Measurements from ENCODE around the gene NCOA7.
"Not testable (repeated sequence)": the region's sequence is repeated elsewhere in the genome, so short reads cannot be mapped to it uniquely, and the experiment has no call there.

The NCOA7 gene

DNA sequence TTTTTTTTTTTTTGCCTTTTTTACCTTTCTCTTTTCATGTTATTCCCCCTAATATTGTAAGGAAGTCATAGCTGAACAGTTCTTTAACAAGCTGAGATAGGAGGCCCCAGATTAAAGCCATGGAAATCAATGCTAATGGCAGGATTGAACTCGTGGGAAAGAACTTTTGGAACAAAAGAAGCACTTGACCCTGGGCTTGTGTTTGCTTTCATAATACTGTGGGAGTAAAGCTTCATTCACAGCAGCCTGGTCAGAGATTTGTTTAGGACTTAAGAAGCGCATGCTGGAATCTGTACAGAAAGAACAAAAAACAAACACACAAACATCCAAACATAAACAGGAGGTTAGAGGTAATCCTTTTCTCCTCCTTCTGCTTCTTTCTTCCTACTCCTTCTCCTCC is 36.2 kb upstream of the NCOA7 start:
- DNase-seq = no peak

DNA sequence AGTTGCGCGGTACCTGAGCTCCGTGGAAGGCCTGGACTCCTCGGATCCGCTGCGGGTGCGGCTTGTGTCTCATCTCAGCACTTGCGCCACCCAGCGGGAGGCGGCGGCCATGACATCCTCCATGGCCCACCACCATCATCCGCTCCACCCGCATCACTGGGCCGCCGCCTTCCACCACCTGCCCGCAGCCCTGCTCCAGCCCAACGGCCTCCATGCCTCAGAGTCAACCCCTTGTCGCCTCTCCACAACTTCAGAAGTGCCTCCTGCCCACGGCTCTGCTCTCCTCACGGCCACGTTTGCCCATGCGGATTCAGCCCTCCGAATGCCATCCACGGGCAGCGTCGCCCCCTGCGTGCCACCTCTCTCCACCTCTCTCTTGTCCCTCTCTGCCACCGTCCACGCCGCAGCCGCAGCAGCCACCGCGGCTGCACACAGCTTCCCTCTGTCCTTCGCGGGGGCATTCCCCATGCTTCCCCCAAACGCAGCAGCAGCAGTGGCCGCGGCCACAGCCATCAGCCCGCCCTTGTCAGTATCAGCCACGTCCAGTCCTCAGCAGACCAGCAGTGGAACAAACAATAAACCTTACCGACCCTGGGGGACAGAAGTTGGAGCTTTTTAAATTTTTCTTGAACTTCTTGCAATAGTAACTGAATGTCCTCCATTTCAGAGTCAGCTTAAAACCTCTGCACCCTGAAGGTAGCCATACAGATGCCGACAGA is 31.4 kb upstream of the NCOA7 start:
- DNase-seq = no peak

DNA sequence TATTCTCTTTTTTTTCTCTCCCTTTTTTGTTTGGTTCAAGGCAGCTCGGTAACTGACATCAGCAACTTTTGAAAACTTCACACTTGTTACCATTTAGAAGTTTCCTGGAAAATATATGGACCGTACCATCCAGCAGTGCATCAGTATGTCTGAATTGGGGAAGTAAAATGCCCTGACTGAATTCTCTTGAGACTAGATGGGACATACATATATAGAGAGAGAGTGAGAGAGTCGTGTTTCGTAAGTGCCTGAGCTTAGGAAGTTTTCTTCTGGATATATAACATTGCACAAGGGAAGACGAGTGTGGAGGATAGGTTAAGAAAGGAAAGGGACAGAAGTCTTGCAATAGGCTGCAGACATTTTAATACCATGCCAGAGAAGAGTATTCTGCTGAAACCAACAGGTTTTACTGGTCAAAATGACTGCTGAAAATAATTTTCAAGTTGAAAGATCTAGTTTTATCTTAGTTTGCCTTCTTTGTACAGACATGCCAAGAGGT is 30.8 kb upstream of the NCOA7 start:
- DNase-seq = no peak

DNA sequence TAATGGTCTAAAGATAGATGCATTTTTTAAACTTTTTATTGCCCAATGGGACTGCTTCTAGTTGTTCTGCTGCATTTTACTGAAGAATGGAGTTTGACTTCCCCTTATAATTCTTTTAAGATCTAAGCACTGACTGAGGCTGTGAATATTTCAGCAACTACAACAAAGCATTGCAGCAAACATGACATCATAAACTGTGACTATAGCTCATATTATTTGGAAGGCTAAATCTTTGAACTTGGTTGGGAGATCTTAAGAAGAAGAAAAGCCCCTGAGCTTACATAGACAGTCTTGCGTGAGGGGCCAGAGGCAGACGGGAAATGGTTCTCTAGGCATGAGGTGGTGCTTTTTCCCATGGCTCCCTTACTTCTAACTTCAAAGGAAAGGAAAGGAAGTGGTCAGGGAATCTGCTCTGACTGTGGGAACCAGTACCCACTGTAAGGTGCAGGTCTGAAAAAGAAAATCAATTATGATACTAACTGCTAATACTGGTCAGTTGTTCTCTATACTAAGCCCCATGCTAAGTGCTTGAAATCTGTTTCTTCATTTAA is 26.6 kb upstream of the NCOA7 start:
- peak in 3 of 4 experiments; percentile 20 to 44 (median 41) for DNase-seq

DNA sequence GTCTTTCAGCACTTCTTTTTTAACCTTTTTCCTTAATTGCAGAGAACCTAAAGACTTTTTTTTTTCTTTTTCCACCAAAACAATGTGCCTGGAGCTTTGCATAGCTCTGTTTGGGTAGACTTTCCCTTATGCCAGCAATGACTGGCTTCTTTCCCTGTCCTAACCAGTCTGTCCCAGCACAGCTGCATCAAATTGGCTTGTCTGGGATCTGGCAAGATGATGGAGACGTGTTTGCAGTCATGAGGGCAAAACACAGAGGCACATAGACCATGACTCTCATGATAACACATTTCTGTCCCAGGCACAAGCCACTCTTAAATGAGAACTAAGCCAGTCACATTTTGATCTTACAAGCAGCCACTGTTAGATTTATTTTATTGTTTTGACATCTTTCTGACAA is 24.8 kb upstream of the NCOA7 start:
- DNase-seq = no peak

DNA sequence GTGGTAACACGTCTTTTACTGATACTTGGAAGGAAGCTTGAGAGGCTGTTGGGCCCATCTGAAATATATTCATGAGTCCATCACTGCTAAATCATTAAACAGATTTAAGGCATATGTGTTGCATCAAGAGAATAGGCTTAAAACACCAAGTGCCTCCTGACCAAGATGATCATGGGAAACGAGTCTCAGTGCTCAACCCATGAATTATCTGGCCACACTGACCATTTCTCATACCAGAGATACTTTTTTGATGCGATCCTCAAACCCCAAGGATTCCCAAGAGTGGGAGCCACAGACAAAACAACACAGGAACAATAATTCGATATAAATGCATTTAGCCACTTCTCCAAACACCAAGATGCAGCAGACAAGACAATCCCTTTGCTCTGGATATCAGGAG is 24.1 kb upstream of the NCOA7 start:
- no peak for DNase-seq

DNA sequence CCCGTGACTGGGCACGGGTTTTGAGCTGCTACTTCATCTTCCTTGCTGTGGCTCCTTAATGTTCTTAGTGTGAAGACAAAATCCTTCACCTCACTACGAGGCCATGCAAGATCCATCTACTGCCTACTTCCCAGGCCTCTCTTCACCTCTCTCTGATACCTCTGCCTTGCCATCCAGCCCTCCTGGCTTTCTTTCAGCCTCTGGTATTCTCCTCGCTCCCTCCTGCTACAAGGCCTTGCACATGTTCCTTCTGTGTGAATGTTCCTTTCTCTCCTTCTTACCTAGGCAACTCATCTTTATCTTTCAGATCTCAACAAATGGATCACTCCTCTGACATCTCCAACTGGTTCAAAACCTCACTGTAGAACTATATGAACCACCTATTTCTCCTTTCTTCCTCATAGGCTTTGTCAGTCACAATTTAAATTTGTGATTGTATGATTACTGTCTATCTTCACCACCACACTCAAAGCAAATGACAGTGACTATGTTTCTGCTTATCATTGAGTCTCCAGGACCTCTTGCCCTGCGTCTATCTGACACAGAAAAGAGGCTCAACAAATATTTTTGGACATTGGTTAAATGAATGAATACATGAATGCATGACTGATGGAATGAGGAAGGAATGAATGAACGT is 21.5 kb upstream of the NCOA7 start:
- DNase-seq = no peak

DNA sequence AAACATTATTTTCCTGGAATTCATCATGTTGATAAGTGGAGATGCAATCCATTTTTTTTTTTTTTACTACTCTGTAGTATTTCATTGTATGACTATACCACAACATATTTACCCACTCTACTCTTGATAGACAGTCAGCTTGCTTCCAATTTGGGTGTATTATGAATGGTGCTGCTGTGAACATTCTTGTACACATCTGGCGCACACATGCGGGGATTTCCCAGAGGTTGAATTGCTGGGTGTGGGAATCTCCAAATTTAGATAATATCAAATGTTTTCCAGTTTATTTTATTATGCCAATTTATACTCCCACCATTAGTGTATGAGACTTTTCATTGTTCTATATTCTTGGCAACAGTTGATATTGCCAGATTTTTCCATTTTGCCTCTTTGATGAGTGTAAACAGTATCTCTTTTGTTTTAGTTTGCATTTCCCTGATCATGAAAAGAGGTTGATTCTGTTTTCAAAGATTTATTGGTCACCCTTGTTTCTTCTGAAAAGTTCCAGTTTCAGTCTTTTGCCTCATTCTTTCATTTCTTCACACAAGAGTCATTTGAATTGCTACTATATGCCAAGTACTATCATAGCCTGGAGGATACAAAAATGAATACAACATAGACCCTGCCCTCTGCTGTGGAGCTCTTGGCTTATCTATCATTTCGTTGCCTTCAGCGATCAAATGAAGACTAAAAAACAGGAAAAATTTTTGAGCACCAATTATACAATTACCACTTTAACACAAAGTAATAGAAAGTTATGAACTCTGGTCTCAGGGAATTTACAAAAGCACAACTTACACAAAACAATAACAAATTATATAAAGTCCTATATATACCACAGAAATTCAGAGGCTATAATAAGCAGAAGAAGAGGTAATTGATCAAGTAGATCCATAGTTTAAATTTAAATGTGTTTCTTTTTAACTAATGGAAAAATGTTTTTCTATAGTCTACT is 17.1 kb upstream of the NCOA7 start:
- DNase-seq = no peak

DNA sequence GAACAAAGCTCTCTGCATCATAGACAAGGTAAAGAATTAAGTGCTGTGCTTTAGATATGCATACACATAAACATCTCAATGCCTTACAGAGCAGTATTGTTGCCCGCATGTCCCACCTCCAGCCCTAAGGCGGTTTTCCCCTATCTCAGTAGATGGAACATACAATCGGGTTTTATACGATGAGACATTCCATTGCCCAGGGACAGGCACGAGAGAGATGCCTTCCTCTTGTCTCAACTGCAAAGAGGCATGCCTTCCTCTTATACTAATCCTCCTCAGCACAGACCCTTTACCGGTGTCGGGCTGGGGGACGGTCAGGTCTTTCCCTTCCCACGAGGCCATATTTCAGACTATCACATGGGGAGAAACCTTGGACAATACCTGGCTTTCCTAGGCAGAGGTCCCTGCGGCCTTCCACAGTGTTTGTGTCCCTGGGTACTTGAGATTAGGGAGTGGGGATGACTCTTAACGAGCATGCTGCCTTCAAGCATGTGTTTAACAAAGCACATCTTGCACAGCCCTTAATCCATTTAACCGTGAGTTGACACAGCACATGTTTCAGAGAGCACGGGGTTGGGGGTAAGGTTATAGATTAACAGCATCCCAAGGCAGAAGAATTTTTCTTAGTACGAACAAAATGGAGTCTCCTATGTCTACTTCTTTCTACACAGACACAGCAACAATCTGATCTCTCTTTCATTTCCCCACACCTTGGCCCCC is 14.5 kb upstream of the NCOA7 start:
- not testable (repeated sequence) for DNase-seq

DNA sequence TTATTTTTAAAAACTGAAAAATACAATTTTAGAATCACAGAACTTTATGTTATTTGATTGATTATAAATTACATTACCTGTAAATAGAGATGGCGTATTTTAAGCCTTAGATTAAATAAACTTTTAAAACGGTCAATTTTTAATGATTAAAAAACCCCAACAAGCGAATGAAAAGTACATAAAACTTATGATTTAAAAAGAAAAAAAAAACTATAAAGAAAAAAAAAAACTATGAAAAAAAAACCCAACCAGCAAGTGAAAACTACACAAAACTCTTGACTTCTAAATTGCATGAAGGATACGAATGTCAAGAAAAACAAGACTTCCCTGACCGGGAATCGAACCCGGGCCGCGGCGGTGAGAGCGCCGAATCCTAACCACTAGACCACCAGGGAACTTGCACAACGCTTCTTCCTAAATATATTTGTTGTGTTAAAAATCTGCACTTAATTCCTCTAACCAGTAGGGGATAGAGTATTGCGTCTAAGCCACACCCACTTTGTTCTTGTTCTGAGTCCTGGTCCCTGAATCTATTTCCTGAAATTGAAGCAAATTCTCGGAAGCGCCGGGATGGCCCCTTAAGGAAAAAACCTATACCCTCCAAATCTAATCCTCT is 10.7 kb upstream of the NCOA7 start:
- DNase-seq = peak; percentile 86 to 96 (median 96)

DNA sequence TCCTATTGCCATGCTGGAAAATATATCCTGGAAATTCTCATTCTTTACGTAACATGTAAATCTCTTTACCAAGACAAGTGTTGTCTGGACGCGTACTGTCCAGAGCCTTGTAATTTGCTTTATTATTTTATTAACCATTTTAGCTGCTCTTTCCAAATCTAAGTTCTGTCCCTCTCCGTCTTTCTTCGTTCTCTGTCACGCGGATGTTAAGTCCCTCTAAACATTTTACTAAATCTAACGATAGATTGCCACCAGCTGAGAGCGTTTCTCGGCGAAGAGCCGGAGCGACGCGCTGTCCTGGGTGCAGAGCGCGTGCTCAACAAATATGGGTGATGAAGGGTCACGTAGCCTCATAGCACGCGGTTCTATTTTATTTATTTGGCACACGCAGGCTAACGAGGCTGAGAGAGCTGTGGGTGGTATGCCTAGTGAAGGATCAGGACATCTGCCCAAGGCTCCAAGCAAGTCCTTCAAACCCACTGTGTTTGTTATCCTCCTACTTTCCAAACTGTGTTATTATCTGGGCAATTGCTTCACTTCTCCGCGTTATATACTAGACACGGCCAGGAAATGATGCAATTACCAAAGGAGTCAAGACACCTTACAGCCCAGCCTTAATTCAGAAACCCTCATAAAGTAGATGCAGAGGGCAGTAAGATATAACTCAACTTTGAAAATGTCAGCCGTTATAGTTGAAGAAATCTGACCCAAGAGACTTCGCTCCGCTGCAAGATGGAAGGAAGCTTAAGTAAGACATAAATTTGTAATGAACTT is 10.0 kb upstream of the NCOA7 start:
- DNase-seq = peak; percentile 80 to 84 (median 84)

DNA sequence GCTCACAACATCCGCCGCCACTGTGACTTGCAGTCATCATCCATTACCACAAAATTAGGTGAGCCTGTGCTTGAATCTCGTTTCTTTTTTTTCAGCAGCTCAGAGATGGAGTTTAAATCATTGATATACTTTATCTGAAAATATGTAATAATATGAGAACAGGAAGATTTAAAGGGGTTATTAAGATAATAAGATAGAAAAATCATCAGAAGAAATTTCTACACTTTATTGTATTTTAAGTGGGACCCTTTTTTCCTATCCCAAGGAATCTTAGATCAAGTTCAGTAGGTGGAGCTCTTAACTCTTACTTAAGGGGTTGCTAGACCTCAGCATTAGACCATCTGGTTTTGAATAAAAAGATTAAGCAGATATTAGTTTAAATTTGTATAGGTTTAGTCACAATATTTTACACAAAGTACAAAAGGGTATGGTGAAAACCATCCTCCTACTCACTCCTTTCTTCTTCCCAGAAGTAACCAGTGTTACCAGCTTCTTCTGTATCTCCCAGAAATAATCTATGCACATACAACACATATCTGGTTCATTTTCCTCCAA is 9.4 kb upstream of the NCOA7 start:
- peak in 2 of 4 experiments; percentile 16 to 24 for DNase-seq

DNA sequence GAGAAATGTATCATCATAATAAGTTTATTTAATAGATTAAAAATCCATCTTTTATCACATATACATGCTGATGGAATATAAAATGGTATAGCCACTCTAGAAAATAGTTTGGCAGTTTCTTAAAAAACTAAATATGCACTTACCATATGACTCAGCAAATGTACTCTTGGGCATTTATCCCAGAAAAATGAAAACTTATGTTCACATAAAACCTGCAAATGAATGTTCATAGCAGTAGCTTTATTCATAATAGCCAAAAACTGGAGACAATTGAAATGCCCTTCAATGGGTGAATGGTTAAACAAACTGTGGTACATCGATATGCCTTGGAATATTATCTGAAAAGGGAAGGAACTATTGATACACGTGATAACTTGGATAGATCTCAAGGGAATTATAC is 6.4 kb upstream of the NCOA7 start:
- DNase-seq = no peak

DNA sequence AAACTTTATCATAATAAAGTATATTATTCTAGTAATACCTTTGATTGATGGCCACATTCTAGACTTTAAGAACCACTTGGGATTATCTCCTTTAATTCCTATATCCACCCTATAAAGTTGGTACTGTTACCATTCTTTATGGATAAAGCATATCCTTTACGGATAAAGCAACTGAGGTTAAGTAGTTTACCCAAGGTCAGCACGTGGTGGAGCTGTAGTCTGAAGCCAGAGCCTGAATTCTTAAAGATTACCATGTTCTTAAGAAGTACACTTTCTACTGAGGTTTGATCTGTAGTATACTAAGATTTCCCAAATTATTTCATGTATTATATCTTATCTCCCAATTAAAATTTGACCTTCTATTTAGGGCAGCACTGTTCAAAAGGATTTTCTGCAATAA is 3.0 kb upstream of the NCOA7 start:
- DNase-seq = peak; percentile 37 to 69 (median 60)

DNA sequence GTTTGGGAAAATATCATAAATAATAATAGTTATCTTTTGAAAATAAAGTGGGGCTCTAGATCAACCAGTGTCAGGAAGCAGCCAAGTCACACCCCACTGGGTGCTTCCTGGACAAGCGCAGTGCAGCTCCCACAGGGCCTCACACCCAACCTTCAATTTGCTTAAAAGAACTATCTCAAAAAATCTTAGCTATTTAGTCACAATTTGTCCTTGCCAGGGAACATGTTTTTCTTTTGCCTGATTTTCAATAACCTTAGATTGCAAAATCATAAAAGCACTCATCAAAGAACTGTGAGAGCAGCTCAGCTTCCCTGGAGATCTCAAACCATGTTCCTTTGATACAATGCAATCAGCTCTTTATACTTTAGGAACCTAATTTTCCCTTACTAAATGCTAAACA is 1.6 kb upstream of the NCOA7 start:
- peak in 2 of 4 experiments; percentile 19 to 20 for DNase-seq

DNA sequence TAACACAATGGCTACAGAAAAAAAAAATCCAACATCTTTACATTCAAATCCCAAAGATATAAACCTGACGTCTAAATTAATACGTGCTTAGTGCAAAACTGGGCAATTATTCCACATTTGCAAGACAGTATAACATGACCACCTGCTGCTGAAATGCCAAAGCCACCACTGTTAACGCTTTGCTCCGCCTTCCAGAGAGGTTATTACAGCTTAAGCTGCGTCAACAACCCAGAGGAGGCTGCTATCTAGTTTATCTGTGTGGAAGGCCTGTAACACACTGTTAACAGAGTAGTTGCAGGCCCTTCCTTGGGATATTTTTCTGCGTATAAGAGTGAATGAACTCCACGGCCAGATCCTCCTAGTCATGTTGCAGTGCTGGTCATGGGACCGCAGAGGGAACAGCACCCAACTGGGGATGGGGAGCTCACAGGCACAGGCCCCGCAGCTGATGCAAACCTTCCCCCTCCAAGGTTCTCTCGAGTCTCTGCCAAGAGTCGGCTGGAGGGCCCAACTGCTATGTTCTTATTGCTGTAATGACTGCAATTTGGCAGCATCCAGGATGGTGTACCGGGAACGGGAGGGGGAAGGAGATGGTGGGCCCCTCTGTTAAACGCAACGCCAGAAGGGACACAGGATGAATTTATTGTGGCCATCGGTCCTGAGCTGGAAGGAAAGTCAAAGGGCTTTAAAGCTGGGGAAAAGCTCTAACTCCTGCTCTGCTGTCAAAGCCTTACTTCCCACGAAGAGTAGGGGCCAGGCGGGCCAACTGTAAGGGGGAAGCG is 993 bp upstream of the NCOA7 start:
- DNase-seq = peak; percentile 63 to 79 (median 72)

DNA sequence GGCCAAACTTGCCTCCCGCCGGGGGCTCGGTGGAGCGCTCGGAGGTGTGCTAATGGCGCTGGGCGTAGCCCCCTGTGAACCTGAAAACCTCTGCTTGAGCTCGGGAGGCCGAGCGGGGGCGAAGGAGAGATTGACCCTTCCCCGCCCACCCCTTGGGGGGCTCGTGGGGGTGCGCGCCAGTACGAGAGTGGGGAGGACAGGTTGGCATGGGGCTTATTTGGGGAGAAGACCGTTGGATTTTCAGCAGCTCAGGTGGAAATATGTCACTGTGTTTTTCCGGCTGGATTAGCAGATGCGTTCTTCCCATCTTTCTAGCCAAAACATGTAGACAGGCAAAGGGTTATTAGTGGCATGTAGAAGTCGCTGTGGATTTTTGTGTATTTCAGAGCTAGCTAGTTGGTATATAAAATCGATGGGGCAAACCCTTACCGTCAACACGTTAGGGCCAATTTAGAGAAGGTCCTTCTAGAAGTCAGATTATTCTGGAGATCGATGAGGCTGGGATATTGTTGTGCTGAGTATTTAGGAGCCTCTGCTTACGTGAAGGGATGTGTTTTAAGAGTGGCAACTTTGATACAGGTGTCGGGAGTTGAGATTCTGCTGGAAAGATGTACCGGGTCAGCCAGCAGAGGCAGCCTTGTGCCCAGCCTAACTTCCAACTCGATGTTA is 525 bp downstream of the NCOA7 start:
- peak; percentile 28 to 63 (median 58) for DNase-seq

DNA sequence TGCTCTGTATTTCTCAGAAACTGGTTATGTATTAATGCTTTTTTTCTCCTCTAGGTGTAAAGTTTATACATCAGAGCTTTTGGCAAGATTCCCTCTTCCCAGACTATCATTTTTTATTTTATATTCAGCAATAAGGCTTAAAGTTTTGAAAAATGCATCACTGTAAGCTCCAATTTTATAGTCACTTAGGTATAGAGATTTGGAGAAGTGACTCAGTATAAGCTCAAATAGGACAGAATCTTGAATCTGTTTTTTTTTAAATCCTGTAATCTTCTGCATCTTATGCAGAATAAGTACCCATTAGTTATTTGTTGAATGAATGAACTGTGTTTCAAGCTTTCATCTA is 1.0 kb downstream of the NCOA7 start:
- no peak for DNase-seq

DNA sequence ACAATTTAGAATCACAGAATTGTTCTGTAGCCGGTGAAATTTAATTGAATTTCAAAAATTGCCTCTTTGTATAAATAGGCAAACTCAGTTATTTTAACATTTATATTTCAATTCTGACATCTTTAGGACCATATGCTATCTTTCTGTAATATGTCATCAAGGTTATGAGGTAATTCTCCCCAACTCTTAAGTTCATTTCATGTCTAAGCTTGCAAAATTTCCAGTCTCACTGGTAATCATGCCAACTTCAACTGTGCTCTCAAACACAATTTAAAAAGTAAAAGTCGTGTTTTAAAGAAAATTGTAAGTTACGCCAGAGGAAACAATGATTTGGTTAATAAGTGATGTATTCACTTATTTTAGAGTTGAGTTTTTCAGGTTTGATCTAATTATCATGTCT is 1.4 kb downstream of the NCOA7 start:
- DNase-seq = no peak

All from suppressor macrophage (primary cell).